GM21737 (cell line): Measurements from ENCODE around the gene RTCA.
"Not testable (repeated sequence)": the region's sequence is repeated elsewhere in the genome, so short reads cannot be mapped to it uniquely, and the experiment has no call there.

Experiments used
- ATAC-seq: cut with Tn5 transposase; IDR thresholded peaks from one replicate; pipeline ENCODE4 v1.9.1; 2021; ENCODE audit warnings: mild to moderate bottlenecking, moderate library complexity; ENCODE audit not compliant: unreplicated experiment

Gene RTCA

DNA sequence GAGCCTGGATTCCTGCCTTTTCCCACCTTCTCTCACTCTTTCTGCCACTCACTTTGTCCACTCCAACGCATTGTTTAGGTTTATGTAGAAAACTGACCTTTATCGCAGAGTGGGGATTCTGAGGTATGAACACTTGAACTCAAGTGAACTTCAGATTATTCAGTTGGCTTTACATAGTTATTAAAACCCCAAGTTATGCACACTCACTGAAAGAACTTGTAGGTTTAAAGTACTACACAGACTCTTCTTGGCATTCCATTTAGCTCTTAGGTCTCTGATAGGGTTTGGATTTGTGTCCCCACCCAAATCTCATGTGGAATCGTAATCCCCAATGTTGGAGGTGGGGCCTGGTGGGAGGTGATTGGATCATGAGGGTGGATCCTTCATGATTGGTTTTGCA, 39.9 kb downstream of the RTCA start:
- ATAC-seq = no peak

DNA sequence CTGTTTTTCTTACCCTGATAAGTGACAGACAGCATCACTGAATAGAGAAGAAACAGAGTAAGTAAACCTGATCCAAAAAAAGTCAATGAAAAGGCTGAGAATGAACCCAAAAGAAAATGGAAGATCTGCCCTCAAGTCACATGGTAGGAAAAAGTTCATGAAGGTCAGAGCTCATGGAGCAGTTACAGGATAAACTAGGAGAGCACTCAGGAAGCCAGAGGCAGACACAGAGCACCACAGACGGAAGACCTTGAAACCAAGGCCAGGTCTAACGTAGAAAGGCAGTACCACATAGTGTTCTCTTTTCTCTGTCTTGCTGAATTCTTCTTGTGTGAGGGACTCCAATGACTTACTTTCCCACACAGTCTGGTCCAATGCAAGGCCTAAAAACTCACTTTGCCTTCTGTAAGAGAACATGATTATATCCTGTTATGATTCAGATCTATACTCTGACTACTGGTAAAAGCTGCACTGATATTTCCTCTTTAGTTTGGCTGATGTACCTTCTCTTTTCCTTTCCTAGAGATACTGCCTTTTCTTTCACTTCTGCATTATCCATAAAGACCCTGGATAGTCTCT, 40.8 kb downstream of the RTCA start:
- ATAC-seq = no peak

DNA sequence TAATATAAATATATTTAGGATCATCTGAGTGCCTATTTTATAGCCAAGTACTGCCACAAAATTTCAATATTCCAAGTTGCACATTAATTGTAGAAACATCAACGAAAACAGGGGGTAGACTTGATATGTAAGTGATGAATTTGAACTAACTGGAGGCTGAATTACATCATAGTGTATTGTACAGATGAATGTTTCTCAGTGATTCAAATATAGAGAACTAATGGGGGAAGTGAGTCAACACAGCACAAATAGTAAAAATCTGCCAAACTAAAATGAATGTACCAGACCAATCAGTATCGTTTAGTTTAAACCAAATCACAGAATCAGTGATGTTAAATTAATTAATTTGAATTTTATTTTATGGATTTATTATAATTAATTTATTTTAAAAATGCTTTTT, 42.8 kb downstream of the RTCA start:
- no peak for ATAC-seq

DNA sequence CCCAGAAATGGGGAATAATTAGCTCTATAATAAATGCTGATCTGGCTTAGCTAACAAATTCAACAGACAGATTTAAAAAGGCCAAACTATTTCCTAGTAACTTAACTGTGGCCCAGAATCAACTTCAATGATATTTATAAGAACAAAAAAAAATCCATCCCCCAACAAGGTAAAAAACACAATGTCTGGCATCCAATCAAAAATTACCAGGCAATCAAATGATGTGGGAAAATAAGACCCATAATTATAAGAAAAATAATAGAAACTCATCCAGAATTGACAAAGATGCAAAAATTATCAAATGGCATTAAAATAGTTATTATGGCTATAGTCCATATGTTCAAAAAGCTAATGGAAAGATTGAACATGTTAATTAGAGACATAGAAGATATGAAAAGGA, 43.8 kb downstream of the RTCA start:
- no peak for ATAC-seq

DNA sequence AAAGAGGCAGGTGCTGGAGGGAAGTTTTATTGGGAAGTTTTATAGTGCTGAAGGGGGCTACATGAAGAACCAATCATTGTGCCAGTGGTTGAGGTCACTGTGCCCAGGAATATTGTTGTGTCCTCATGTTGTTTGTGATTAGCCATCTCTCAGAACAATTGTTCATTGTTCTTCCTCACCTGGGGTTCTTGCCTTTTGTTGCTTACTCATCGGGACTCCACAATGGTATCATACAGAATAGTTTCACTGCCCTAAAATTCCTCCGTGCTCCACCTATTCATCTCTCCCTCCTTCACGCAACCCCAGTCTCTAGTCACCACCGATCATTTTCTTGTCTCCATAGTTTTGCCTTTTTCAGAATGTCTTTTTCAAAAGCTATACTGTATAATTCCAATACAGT, 47.4 kb downstream of the RTCA start:
- no peak for ATAC-seq

DNA sequence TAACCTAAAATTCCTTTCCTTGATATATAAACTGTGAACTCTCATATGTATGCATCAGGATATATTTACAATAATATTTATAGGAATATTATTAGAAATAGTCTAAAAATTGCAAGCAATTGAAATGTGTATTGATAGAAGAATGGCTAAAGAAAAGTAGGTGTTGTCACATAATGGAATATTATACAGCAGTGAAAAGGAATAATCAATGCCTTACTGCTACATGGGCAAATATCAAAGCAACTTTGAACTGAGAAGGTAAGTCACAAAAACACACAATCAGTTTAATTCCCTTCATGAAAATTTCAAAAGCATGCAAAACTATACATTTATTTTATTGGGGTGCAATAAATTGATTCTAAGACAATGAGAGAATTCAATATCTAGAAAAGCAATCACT, 50.6 kb downstream of the RTCA start:
- no peak for ATAC-seq

DNA sequence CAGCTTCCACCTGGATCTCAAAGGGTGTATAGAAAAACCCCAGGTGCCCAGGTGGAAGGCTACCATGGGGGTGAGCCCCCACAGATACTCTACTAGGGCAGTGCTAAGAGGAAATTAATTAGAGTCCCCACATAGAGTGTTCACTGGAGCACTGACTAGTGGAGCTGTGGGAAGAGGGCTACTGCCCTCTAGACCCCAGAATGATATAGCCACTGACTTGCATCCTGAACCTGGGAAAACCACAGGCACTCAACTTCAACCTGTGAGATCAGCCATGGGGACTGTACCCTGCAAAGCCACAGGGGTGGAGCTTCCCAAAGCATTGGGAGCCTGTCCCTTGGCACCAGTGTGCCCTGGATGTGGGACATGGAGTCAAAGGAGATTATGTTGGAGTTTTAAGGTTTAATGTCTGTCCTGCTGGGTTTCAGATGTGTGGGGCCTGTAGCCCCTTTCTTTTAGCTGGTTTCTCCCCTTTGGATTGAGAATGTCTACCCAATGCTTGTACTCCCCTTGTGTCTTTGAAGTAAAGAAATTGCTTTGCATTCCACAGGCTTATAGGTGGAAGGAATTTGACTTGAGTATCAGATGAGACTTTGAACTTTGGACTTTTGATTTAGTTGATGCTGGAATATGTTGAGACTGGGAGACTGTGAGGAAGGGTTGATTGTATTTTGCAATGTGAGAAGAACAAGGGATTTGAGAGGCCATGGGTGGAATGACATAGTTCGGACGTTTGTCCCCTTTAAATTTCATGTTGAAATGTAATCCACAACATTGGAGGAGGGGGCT, 54.5 kb downstream of the RTCA start:
- ATAC-seq = no peak

DNA sequence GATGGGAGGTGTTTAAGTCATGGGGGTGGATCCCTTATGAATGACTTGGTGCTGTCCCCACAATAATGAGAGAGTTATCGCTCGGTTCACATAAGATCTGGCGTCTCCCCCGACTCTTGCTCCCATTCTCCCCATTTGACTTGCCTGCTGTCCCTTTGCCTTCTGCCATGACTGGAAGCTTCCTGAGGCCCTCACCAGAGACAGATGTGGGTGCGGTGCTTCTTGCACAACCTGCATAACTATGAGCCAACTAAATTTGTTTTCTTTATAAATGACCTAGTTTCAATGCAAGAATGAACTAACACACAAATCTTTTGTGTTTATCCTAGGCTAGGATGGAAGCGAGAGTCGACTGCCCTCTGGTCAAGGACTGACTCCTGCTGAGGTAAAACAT, 55.1 kb downstream of the RTCA start:
- no peak for ATAC-seq

DNA sequence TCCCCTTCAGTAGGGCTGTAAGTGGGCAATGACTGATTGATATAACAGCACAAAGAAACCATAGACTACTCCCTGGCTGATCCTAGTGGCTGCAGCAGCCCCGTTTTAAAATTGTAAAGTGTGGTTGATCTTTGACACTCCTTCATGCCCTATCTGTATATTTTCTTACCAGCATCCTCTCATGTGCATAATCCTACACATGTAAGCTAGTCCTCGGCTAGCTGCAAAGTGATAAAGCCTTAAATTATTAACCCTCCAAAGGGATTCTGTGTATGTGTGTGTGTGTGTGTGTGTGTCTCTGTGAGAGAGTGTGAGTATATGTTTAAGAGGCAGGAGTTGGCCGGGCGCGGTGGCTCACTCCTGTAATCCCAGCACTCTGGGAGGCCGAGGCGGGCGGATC, 55.5 kb downstream of the RTCA start:
- no peak for ATAC-seq

DNA sequence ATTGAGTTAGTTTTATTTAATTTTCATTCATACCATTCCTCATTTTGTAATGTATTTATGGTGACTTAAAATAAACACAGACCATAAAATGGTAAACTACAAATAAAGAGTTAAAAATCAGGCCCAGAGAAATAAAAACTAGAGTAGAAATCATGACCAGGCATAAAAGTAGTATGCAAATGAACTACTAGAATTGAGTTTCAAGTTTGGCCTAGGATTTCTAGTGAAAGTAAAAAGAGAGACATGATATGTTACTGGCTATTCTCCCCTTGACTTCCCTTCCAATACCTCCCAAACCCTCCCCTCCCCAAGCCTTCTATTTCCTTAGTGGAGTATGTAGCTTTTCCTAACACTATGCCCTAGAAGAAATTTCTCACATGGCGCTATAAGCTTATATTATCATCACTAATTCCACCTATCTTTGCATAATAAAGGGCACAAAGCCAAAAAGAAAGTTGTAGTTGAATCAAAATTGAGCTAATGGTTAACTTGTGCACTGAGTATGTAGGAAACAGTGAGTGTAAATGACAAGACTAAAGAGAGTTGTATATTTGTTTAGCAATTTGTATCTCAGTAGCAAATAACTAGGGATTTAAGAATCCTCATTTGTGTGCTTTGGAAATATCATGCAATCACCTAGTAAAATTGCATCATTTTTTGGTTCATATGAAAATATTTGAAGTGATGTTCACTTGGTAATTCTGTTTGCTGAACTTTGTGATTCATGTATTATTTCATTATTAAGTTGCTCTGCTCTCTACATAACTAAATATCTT, 56.6 kb downstream of the RTCA start:
- ATAC-seq = no peak

DNA sequence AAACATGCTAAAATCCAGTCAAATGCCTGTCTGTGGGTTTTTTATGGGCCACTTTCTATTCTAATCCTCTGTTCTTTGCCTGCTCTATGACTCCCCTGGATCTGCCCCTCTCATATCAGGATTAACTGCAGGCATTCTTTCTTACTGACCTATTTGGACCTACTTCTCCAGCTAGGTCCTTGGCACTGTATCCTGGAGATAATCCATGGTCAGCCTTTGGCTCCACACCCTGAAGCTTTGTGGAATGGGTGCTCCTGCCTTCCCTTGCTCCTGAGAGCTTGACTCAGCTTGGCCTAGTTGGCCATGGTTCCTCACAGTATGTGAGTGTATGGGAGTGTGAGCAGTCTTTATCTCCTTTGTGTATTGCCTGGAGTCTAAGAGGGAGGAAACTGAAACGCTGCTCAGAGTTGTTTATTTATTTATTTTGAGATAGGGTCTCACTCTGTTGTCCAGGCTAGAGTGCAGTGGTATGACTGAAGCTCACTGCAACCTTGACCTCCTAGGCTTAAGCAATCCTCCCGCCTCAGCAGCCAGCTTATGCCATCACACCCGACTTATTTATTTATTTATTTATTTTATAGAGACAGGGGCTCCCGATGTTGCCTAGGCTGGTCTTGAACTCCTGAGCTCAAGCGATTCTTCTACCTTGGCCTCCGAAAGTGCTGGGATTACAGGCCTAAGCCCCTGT, 57.5 kb downstream of the RTCA start:
- no peak for ATAC-seq

DNA sequence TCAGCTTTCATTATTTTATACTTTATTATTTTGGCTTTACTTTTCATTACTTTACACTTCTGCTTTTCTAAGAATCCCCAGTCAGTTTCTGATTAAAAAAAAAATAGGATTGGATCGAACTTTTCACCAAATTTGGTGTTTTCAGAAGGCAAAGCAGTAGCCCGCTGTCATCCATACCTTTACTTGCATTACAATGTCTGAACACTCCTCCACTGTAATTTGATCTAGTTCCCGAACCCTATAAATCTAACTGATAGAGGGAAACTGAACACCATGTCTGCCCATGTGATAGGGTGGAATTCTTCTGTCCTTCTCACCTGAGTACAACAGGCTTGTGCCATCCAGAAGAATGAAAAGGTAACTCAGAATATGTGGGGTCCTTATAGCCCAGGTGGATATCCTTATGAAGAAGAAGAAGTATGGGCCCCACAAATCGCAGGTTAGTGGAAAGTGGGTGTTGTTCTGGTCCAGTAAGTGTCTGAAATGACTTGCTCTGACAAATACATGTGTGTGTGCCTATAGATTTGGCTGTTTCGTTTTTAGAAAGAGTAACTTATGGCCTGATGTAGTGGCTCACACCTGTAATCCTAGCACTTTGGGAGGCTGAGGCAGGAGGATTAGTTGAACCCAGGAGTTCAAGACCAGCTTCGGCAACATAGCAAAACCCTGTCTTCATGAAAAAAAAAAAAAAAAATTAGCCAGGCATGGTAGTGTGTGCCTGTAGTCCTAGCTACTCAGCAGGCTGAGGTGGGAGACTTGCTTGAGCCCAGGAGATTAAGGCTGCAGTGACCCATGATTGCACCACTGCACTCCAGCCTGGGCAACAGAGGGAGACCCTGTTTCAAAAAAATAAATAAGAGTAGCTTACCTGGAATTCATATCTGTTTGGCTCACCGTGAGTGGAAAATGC, 59.7 kb downstream of the RTCA start:
- no peak for ATAC-seq

DNA sequence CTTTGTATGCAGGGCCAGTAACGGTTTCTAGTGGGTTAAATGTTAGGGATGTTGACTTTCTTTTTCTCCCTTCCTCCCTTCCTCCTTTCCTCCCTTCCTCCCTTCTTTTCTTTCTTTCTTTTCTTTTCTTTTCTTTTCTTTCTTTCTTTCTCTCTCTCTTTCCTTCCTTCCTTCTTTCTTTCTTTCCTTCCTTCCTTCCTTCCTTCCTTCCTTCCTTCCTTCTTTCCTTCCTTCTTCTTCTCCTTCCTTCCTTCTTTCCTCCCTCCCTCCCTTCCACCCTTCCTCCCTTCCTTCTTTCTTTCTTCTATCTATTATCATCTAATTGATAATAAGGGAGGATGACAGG, 60.3 kb downstream of the RTCA start:
- not testable (repeated sequence) for ATAC-seq

DNA sequence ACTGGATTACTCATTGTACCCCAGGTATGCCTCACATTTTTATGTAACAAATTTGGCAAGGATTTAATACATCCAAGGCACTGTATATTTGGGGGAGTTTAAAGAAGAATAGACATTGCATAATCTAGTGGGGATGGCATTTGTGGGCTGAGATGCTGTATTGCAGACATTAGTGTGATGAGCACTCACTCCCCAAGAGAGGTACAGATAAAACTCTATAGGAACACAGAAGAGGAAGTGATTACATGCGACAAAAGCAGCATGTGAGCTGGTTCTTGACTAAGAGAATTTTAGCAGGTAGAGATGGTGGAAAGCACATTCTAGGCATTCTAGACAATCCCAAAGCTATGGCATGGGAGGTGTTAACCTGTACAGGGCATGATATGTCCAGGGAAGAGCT, 62.1 kb downstream of the RTCA start:
- ATAC-seq = no peak

DNA sequence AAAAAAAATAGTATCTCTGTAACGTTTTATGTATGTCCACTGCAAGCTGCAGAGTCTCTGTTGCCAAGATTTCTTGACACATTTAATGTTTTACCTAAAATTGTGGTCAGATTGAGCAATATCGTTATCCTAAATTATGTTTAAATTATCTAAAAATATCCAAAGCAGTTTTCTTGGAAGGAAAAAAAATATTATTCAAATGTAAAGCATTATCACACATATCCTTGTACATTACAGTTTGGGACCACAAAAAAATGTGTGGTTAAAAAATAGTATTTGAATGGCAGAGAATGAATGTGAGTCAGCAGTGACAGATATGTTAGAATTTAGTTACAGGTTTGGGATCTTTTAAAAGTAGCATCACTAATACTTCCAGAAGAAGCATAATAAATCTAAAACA, 65.1 kb downstream of the RTCA start:
- ATAC-seq = not testable (repeated sequence)

DNA sequence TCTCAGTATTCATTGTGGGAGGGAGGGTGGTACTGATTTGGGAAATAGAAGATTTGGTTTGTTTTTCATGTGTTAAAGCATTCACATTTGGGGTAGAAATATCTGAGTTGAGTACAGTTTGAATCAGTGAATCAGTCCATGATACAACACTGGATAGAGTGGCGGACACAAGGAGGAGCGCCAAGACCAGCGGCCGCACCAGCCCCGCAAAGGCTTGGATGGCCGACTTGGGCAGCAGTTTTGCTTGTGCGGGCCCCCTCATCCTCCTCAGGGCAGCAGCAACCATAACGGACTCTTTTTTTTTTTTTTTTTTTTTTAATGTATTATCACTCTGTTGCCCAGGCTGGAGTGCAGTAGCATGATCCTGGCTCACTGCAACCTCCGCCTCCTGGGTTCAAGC, 66.3 kb downstream of the RTCA start:
- no peak for ATAC-seq

DNA sequence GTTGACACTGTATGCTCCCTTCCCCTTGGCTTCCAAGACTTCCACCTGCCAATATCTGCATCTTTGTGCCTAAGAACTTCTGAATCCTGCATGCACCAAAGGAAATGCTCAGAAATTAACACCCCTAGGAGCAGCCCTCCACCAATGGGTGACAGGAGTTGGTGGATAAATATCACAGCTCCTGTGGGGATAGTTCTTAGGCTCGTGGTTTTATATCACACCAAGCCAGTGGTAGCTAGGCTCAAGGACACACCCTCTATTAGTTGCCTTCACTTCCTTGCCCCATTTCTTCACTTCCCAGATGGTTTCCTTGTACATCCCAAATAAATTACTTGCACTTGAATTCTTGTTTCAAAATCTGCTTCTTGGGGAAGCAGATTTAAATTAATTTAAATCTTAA, 69.4 kb downstream of the RTCA start:
- ATAC-seq = no peak

DNA sequence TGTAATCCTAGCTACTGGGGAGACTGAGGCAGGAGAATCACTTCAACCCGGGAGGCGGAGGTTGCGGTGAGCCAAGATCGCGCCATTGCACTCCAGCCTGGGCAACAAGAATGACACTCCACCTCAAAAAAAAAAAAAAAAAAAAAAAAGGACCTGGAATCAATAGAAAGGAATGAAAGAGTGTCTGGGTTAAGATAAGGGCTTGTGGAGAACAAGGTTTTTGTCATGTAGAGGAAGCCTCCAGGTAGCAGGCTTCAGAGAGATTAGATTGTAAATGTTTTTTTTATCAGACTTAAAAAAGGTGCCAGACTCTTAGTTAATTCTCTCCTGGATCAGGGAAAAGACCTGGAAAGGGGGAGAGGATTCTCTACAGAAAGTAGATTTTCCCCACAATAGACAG, 71.9 kb downstream of the RTCA start:
- not testable (repeated sequence) for ATAC-seq

DNA sequence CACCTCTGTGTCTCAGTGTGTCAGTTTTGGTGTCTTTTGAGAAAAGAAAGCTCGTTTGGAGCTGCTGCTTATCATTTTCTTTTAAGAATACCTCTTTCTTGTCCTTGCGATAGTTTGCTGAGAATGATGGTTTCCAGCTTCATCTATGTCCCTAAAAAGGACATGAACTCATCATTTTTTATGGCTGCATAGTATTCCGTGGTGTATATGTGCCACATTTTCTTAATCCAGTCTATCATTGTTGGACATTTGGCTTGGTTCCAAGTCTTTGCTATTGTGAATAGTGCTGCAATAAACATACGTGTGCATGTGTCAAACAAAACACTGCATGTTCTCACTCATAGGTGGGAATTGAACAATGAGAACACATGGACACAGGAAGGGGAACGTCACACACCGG, 73.7 kb downstream of the RTCA start:
- ATAC-seq = not testable (repeated sequence)

DNA sequence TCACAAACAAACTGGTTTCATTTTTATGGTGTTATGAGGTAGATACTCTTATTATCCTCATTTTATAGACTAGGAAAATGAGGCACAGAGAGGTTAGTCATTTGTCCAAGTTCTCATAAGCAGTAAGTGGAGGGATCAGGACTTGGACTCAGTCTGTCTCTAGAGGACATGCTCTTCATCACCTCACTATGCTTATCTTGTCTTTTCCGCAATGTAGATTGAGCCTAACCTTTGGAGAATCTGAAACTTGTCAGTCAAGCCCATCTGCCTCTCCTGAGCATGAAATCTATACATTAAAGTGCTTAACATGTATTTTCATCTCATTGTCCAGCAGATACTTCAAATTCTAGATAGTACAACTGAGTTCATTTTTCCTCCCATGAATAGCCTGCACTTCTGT, 74.5 kb downstream of the RTCA start:
- ATAC-seq = no peak

DNA sequence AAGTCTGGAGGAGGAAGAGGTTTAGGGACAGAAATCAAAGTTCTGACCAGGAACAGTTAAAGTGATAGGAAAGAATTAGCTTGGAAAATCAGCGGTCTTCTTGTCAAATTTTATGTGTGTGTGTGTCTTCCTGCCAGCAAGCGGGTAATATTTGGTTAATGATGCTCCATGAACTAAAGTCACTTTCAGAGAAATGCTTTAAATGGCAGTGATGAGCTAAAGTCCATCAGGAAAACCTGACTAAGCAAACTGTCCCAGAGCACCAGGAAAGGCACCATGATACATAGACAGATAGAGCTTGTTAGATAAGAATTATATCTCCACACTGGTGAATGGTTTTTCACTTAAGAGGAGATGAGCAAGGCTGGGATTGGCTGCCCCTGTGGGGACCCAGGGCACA, 76.3 kb downstream of the RTCA start:
- no peak for ATAC-seq
